DMS153 (cell line): ENCODE results near the gene KCTD15.

ENCODE experiments used
- DNase-seq: peaks from one replicate; lab custom pipeline; 2025; lab: John Stamatoyannopoulos, UW

The KCTD15 gene

GRCh38 chr19:33859016-33859415 is 62.3 kb downstream of the KCTD15 start:
- no peak for DNase-seq

GRCh38 chr19:33860312-33861090 is 63.8 kb downstream of the KCTD15 start:
- DNase-seq, result no peak

- DNase-seq, result no peak
Observed at GRCh38 chr19:33861950-33862349, 65.3 kb downstream of the KCTD15 start.

- no peak for DNase-seq
Observed at GRCh38 chr19:33862981-33863380, 66.3 kb downstream of the KCTD15 start.

- no peak for DNase-seq
Observed at GRCh38 chr19:33863436-33863835, 66.8 kb downstream of the KCTD15 start.

GRCh38 chr19:33864311-33864850 is 67.7 kb downstream of the KCTD15 start:
- DNase-seq, result no peak

- no peak for DNase-seq
Observed at GRCh38 chr19:33865306-33865705, 68.6 kb downstream of the KCTD15 start.
